ENCODE data around the gene HECW1. TPM values are rescaled to one million over a fixed set of nuclear protein-coding genes. Genes with fewer than 3 reads are reported as not detected.

HECW1 gene
- total RNA-seq, 3 donors from 2014 or later (not counting 1 experiment from before 2014, with no cell fraction given) = not detected

- Histone ChIP-seq H3K27me3 (ENCODE audit: control insufficient read depth, insufficient read depth, low read length) (no peaks in the 10 kb centered on the region), H3K4me3 (ENCODE audit: low read length) (no peak overlapping the region), H3K4me1 (ENCODE audit: control insufficient read depth, insufficient read depth, low read length) (no peaks in the 10 kb centered on the region), H3K9me3 (ENCODE audit: control insufficient read depth, insufficient read depth, low read length) (no peaks in the 10 kb centered on the region), H3K27ac (ENCODE audit: low read length) (no peak overlapping the region), H3K36me3 (ENCODE audit: control insufficient read depth, insufficient read depth, low read length) (no peaks in the 10 kb centered on the region)
- no peak for ATAC-seq
- Mint-ChIP-seq H3K9me3 (no peaks in the 10 kb centered on the region), H3K36me3 (no peaks in the 10 kb centered on the region), H3K4me3 (no peak overlapping the region), H3K27ac (no peak overlapping the region), H3K27me3 (ENCODE audit: low read depth in 2 of 2) (peaks cover 8 to 19% of the 10 kb centered on the region in 2 donors), H3K4me1 (no peaks in the 10 kb centered on the region)
- WGBS (ENCODE audit: insufficient coverage) = 89% methylated on average over 5 of the region's 6 CpGs
- DNase-seq = no peak
- TF ChIP-seq CTCF (IDR thresholded peaks at IDR 0.05) = no peak
- intact Hi-C loops (cut with micrococcal nuclease) = no loop called here
These were observed 423.6 kb downstream of the HECW1 start for GRCh38 chr7:43535810-43536585.

- Mint-ChIP-seq H3K27ac (no peak overlapping the region), H3K36me3 (no peaks in the 10 kb centered on the region), H3K4me1 (no peaks in the 10 kb centered on the region), H3K27me3 (ENCODE audit: low read depth in 2 of 2) (peaks cover 10 to 22% of the 10 kb centered on the region in 2 donors), H3K4me3 (no peak overlapping the region), H3K9me3 (no peaks in the 10 kb centered on the region)
- Histone ChIP-seq H3K4me3 (ENCODE audit: low read length) (no peak overlapping the region), H3K27me3 (ENCODE audit: control insufficient read depth, insufficient read depth, low read length) (no peaks in the 10 kb centered on the region), H3K27ac (ENCODE audit: low read length) (no peak overlapping the region), H3K4me1 (ENCODE audit: control insufficient read depth, insufficient read depth, low read length) (no peaks in the 10 kb centered on the region), H3K9me3 (ENCODE audit: control insufficient read depth, insufficient read depth, low read length) (no peaks in the 10 kb centered on the region), H3K36me3 (ENCODE audit: control insufficient read depth, insufficient read depth, low read length) (no peaks in the 10 kb centered on the region)
- WGBS (ENCODE audit: insufficient coverage) = 95% methylated on average over 15 of the region's 15 CpGs
- intact Hi-C loops (cut with micrococcal nuclease) = no loop called here
- ATAC-seq = no peak
- DNase-seq = no peak
- no peak for TF ChIP-seq CTCF (IDR thresholded peaks at IDR 0.05)
These were observed 424.3 kb downstream of the HECW1 start for GRCh38 chr7:43536773-43537172.

- Mint-ChIP-seq H3K27me3 (ENCODE audit: low read depth in 2 of 2) (peaks cover 14 to 28% of the 10 kb centered on the region in 2 donors), H3K4me3 (no peak overlapping the region), H3K27ac (no peak overlapping the region), H3K4me1 (no peaks in the 10 kb centered on the region), H3K36me3 (no peaks in the 10 kb centered on the region), H3K9me3 (no peaks in the 10 kb centered on the region)
- no peaks in the 10 kb centered on the region for H3K4me1 ChIP-seq (ENCODE audit: control insufficient read depth, insufficient read depth, low read length)
- TF ChIP-seq CTCF (IDR thresholded peaks at IDR 0.05) = no peak
- no peak for ATAC-seq
- 89% methylated on average over 9 of the region's 9 CpGs for WGBS (ENCODE audit: insufficient coverage)
- H3K9me3 ChIP-seq (ENCODE audit: control insufficient read depth, insufficient read depth, low read length) = no peaks in the 10 kb centered on the region
- no peak overlapping the region for H3K4me3 ChIP-seq (ENCODE audit: low read length)
- intact Hi-C loops (cut with micrococcal nuclease) = no loop called here
- no peaks in the 10 kb centered on the region for H3K27me3 ChIP-seq (ENCODE audit: control insufficient read depth, insufficient read depth, low read length)
- no peaks in the 10 kb centered on the region for H3K36me3 ChIP-seq (ENCODE audit: control insufficient read depth, insufficient read depth, low read length)
- DNase-seq = no peak
- H3K27ac ChIP-seq (ENCODE audit: low read length) = no peak overlapping the region
These were observed 425.4 kb downstream of the HECW1 start for GRCh38 chr7:43537765-43538403.

Data from natural killer cell (primary cell).